Upper lobe of left lung (tissue), 4 donors: ENCODE measurements around the gene ABCC12.

Experiments used
- CTCF ChIP-seq, 6 experiments: fragments of 450-650 bp in 4 of 6; fragments of 200-600 bp in 2 of 6; sonication (generic) in 2 of 6; IDR thresholded peaks; one replicate each; pipeline ENCODE4 v1.5.1; 2016 to 2019; ENCODE audit warnings: antibody characterized with exemption in 6 of 6
- EP300 ChIP-seq, 4 donors: sonication (generic); formaldehyde crosslinking; IDR thresholded peaks; one replicate each; pipeline ENCODE4 v1.5.1; 2017; ENCODE audit warnings: antibody characterized with exemption in 4 of 4, control low read depth in 2 of 4
- POLR2A ChIP-seq, 4 donors: fragments of 450-650 bp; IDR thresholded peaks; one replicate each; pipeline ENCODE4 v1.5.1; 2016 to 2017; ENCODE audit warnings: antibody characterized with exemption in 4 of 4, mild to moderate bottlenecking in 2 of 4
- POLR2AphosphoS5 ChIP-seq, 2 donors: sonication (generic); formaldehyde crosslinking; IDR thresholded peaks; one replicate each; pipeline ENCODE4 v1.5.1; 2017; ENCODE audit warnings: antibody characterized with exemption in 2 of 2

GRCh38 chr16:48139517-48139916, 16.3 kb downstream of the ABCC12 start:
- TF ChIP-seq POLR2A (IDR thresholded peaks at IDR 0.05) (no peak), POLR2AphosphoS5 (IDR thresholded peaks at IDR 0.05) (no peak), CTCF (IDR thresholded peaks at IDR 0.05) (no peak), EP300 (IDR thresholded peaks at IDR 0.05) (no peak)
